Upper lobe of left lung (tissue), 6 donors: Measurements from ENCODE around the gene TLCD3A. TPM values are rescaled to one million over a fixed set of nuclear protein-coding genes. Genes with fewer than 3 reads are reported as not detected.

Experiments used
- ATAC-seq, 2 donors: fragments of 200-7000 bp; cut with Tn5 transposase; one replicate each; pipeline ENCODE4 v1.9.1; 2022; ENCODE audit warnings: mild to moderate bottlenecking in 2 of 2, moderate library complexity in 2 of 2; ENCODE audit not compliant: low FRiP score in 2 of 2
- DNase-seq, 2 donors: peaks; one replicate each; pipeline ENCODE4 v3.0.0-alpha.2; 2019 to 2020
- H3K27ac ChIP-seq, 4 donors: fragments of 200-600 bp; sonication (generic); one replicate each; pipeline ENCODE4 v1.5.1; 2016 to 2019
- H3K27me3 ChIP-seq, 4 donors: fragments of 200-600 bp; sonication (generic); one replicate each; pipeline ENCODE4 v1.5.1; 2017 to 2019
- H3K36me3 ChIP-seq, 4 donors: fragments of 200-600 bp; sonication (generic); one replicate each; pipeline ENCODE4 v1.5.1; 2016 to 2019
- H3K4me1 ChIP-seq, 4 donors: fragments of 200-600 bp; sonication (generic); one replicate each; pipeline ENCODE4 v1.5.1; 2018 to 2019
- H3K4me3 ChIP-seq, 4 donors: fragments of 200-600 bp; sonication (generic); one replicate each; pipeline ENCODE4 v1.5.1; 2017 to 2019; ENCODE audit warnings: mild to moderate bottlenecking in 2 of 4, moderate library complexity in 1 of 4
- H3K9me3 ChIP-seq, 4 donors: fragments of 200-600 bp; sonication (generic); one replicate each; pipeline ENCODE4 v1.5.1; 2018 to 2019
- CTCF ChIP-seq, 6 experiments: fragments of 450-650 bp in 4 of 6; fragments of 200-600 bp in 2 of 6; sonication (generic) in 2 of 6; IDR thresholded peaks; one replicate each; pipeline ENCODE4 v1.5.1; 2016 to 2019; ENCODE audit warnings: antibody characterized with exemption in 6 of 6
- EP300 ChIP-seq, 4 donors: sonication (generic); formaldehyde crosslinking; IDR thresholded peaks; one replicate each; pipeline ENCODE4 v1.5.1; 2017; ENCODE audit warnings: antibody characterized with exemption in 4 of 4, control low read depth in 2 of 4
- POLR2A ChIP-seq, 4 donors: fragments of 450-650 bp; IDR thresholded peaks; one replicate each; pipeline ENCODE4 v1.5.1; 2016 to 2017; ENCODE audit warnings: antibody characterized with exemption in 4 of 4, mild to moderate bottlenecking in 2 of 4
- POLR2AphosphoS5 ChIP-seq, 2 donors: sonication (generic); formaldehyde crosslinking; IDR thresholded peaks; one replicate each; pipeline ENCODE4 v1.5.1; 2017; ENCODE audit warnings: antibody characterized with exemption in 2 of 2
- WGBS, 2 donors: methylation state at CpG; one replicate each; pipeline ENCODE4 v1.1.5; 2017 to 2018; 5-methylcytosine and 5-hydroxymethylcytosine counted together
- total RNA-seq, 6 donors: library from RNA; depleted of rRNA in 4 of 6; stranded (reverse); fragments of >200 nt in 4 of 6; gene quantifications; one replicate each; pipeline versions ENCODE4 v1.1.0 to v1.2.1, GENCODE V29; 2016 to 2021
- donor health status: DM: no; HTN: no; CAD: no; lungs with moderate emphysema.
- donor health status: DM: no; HTN: yes; CAD: no; lungs with severe emphysema.

The TLCD3A gene
- total RNA-seq, 6 donors from 2014 or later: 5.1 to 37.8 (median 11.7) TPM

- no peak overlapping the region for H3K27ac ChIP-seq
- ATAC-seq (peak in 1 of 2 donors; percentile 36), DNase-seq (no peak)
- no peaks in the 10 kb centered on the region for H3K4me1 ChIP-seq
- WGBS, 2 donors: 79 to 80% methylated on average over 18 of the region's 18 CpGs
- no peak overlapping the region for H3K4me3 ChIP-seq
- peaks cover 0 to 60% (median 21%) of the 10 kb centered on the region in 4 donors for H3K36me3 ChIP-seq
- H3K27me3 ChIP-seq: no peaks in the 10 kb centered on the region
- H3K9me3 ChIP-seq: no peaks in the 10 kb centered on the region
- TF ChIP-seq CTCF (IDR thresholded peaks at IDR 0.05) (peak in 1 of 6 experiments; percentile 27), POLR2A (IDR thresholded peaks at IDR 0.05) (no peak), EP300 (IDR thresholded peaks at IDR 0.05) (no peak), POLR2AphosphoS5 (IDR thresholded peaks at IDR 0.05) (no peak)
Observed at GRCh38 chr17:688100-688989, 44.1 kb upstream of the TLCD3A start.

- 70 to 81% methylated on average over 17 of the region's 17 CpGs for WGBS, 2 donors
Observed at GRCh38 chr17:689556-690275, 42.7 kb upstream of the TLCD3A start.

GRCh38 chr17:690361-690760 is 42.0 kb upstream of the TLCD3A start:
- no peak for DNase-seq
- peaks cover 0 to 73% (median 35%) of the 10 kb centered on the region in 4 donors for H3K36me3 ChIP-seq
- H3K4me1 ChIP-seq: no peaks in the 10 kb centered on the region
- ATAC-seq: no peak
- WGBS, 2 donors: 90 to 95% methylated on average over 9 of the region's 9 CpGs
- no peaks in the 10 kb centered on the region for H3K27me3 ChIP-seq
- peak overlapping the region in 2 of 4 donors; percentile 43 to 68 for H3K27ac ChIP-seq
- no peaks in the 10 kb centered on the region for H3K9me3 ChIP-seq
- no peak overlapping the region for H3K4me3 ChIP-seq
- TF ChIP-seq POLR2A (IDR thresholded peaks at IDR 0.05) (no peak), POLR2AphosphoS5 (IDR thresholded peaks at IDR 0.05) (no peak), EP300 (IDR thresholded peaks at IDR 0.05) (no peak), CTCF (IDR thresholded peaks at IDR 0.05) (no peak)

More at GRCh38 chr17:689556-690275, 42.7 kb upstream of the TLCD3A start:
- Histone ChIP-seq H3K9me3 (no peaks in the 10 kb centered on the region), H3K4me3 (peak overlapping the region in 2 of 4 donors; percentile 5 to 24), H3K36me3 (peaks cover 0 to 71% (median 33%) of the 10 kb centered on the region in 4 donors), H3K27ac (peak overlapping the region in 2 of 4 donors; percentile 43 to 68), H3K4me1 (no peaks in the 10 kb centered on the region), H3K27me3 (no peaks in the 10 kb centered on the region)
- DNase-seq: peak in 1 of 2 donors; percentile 42
- TF ChIP-seq EP300 (IDR thresholded peaks at IDR 0.05) (no peak), POLR2AphosphoS5 (IDR thresholded peaks at IDR 0.05) (no peak)
- peak in 1 of 2 donors; percentile 36 for ATAC-seq

- Histone ChIP-seq H3K27me3 (no peaks in the 10 kb centered on the region), H3K4me3 (no peak overlapping the region), H3K4me1 (no peaks in the 10 kb centered on the region), H3K27ac (no peak overlapping the region), H3K36me3 (peaks cover 0 to 75% (median 41%) of the 10 kb centered on the region in 4 donors), H3K9me3 (no peaks in the 10 kb centered on the region)
- TF ChIP-seq EP300 (IDR thresholded peaks at IDR 0.05) (no peak), CTCF (IDR thresholded peaks at IDR 0.05) (no peak), POLR2A (IDR thresholded peaks at IDR 0.05) (no peak), POLR2AphosphoS5 (IDR thresholded peaks at IDR 0.05) (no peak)
- DNase-seq (no peak), ATAC-seq (no peak)
- whole genome bisulfite sequencing, 2 donors: 90 to 94% methylated on average over 4 of the region's 4 CpGs
Observed at GRCh38 chr17:691423-691822, 41.0 kb upstream of the TLCD3A start.

- WGBS, 2 donors: 88 to 89% methylated on average over 10 of the region's 10 CpGs
- H3K27me3 ChIP-seq: no peaks in the 10 kb centered on the region
- H3K27ac ChIP-seq: no peak overlapping the region
- ATAC-seq (no peak), DNase-seq (no peak)
- peaks cover 0 to 81% (median 45%) of the 10 kb centered on the region in 4 donors for H3K36me3 ChIP-seq
- no peak overlapping the region for H3K4me3 ChIP-seq
- H3K9me3 ChIP-seq: no peaks in the 10 kb centered on the region
- TF ChIP-seq POLR2AphosphoS5 (IDR thresholded peaks at IDR 0.05): no peak
- no peak for TF ChIP-seq POLR2A (IDR thresholded peaks at IDR 0.05)
- no peak for TF ChIP-seq EP300 (IDR thresholded peaks at IDR 0.05)
- no peak for TF ChIP-seq CTCF (IDR thresholded peaks at IDR 0.05)
- H3K4me1 ChIP-seq: no peaks in the 10 kb centered on the region
Observed at GRCh38 chr17:692116-692515, 40.3 kb upstream of the TLCD3A start.
